Hypothalamus (tissue), 51 donors: ENCODE data around the gene MYADML2.
"Not testable (repeated sequence)": the region's sequence is repeated elsewhere in the genome, so short reads cannot be mapped to it uniquely, and the experiment has no call there.

Source experiments
- DNase-seq, 51 donors: peaks; one replicate each; lab custom pipeline; 2025; lab: John Stamatoyannopoulos, UW

The MYADML2 gene

GRCh38 chr17:81926451-81927151 lies 20.4 kb downstream of the MYADML2 start:
- peak in 33 of 51 donors; percentile 15 to 60 (median 41) for DNase-seq

GRCh38 chr17:81925860-81926450 lies 21.1 kb downstream of the MYADML2 start:
- DNase-seq = no peak

GRCh38 chr17:81924557-81925532 lies 22.2 kb downstream of the MYADML2 start:
- DNase-seq = no peak

GRCh38 chr17:81923302-81924260 lies 23.5 kb downstream of the MYADML2 start:
- peak in 34 of 51 donors; percentile 7 to 66 (median 40) for DNase-seq

GRCh38 chr17:81922566-81923301 lies 24.3 kb downstream of the MYADML2 start:
- no peak for DNase-seq

- DNase-seq = no peak
These were observed 25.0 kb downstream of the MYADML2 start for GRCh38 chr17:81921996-81922565.

GRCh38 chr17:81921537-81921862 lies 25.5 kb downstream of the MYADML2 start:
- no peak for DNase-seq

- DNase-seq = peak in 3 of 51 donors; percentile 15 to 22 (median 17)
These were observed 26.2 kb downstream of the MYADML2 start for GRCh38 chr17:81920612-81921536.

GRCh38 chr17:81918832-81919545 lies 28.0 kb downstream of the MYADML2 start:
- no peak for DNase-seq

- not testable (repeated sequence) for DNase-seq
These were observed 28.7 kb downstream of the MYADML2 start for GRCh38 chr17:81918333-81918669.

- DNase-seq = peak in 50 of 51 donors; percentile 28 to 90 (median 72)
These were observed 29.3 kb downstream of the MYADML2 start, which contains the start of gene SIRT7 for GRCh38 chr17:81917565-81918332. Gene SIRT7 (minus strand): TSS chr17:81918176. CDS start chr17:81918131, 45 bp downstream.

- DNase-seq = no peak
These were observed 30.6 kb downstream of the MYADML2 start for GRCh38 chr17:81916234-81917001.

GRCh38 chr17:81915331-81915730 lies 31.7 kb downstream of the MYADML2 start:
- DNase-seq = no peak

GRCh38 chr17:81914103-81914850 lies 32.8 kb downstream of the MYADML2 start:
- DNase-seq = no peak
